K562 (cell line): ENCODE data around the gene DCAF4. TPM values are rescaled to one million over a fixed set of nuclear protein-coding genes. Genes with fewer than 3 reads are reported as not detected.

ENCODE experiments used
- ATAC-seq: fragments of 200-7000 bp; cut with Tn5 transposase; 3 replicates; pipeline ENCODE4 v1.9.1; 2020; ENCODE audit warnings: moderate library complexity
- BruUV-seq: library from RNA; stranded (reverse); fragments of 400-500 nt; replicated peaks from 2 replicates; lab custom pipeline; 2021; lab: Mats Ljungman, UMichigan
- CTCF ChIA-PET: fragments of 300-600 bp; formaldehyde crosslinking; extraction: SDS; loops from one replicate; lab custom pipeline; 2021; ENCODE audit warnings: low intra/inter-chr PET ratio; lab: Yijun Ruan, JAX
- POLR2A ChIA-PET: fragments of 300-600, 350-650 bp; sonication (Branson Sonifier 250); formaldehyde crosslinking; extraction: SDS; loops from one replicate; lab custom pipeline; 2021; ENCODE audit warnings: antibody characterized with exemption, inconsistent platforms; lab: Yijun Ruan, JAX
- DNase-seq, 4 experiments: peaks; one replicate each; pipeline versions ENCODE4 v3.0.0 to v3.0.0-alpha.2; 2011 to 2018; ENCODE audit warnings: low spot score in 3 of 4, mixed read lengths in 3 of 4; ENCODE audit errors: extremely low read depth in 1 of 4
- FAIRE-seq: peaks from 2 replicates; lab custom pipeline; 2011; peaks lifted over from hg19 to GRCh38; lab: Jason Lieb, UNC
- H2AFZ ChIP-seq: 2 replicates; pipeline ENCODE4 v1.6.0; 2011; ENCODE audit warnings: low read depth, low read length, control low read depth, inconsistent platforms
- H3K27ac ChIP-seq: fragments of 200-600 bp; 3 replicates; pipeline ENCODE4 v1.8.0; 2011; ENCODE audit warnings: low read depth, mild to moderate bottlenecking, control low read depth, inconsistent platforms, low read length, moderate library complexity, mixed read lengths; ENCODE audit errors: extremely low read depth
- H3K27me3 ChIP-seq, 2 experiments: fragments of 300-600 bp in 1 of 2; 2 replicates in 1 of 2; 3 replicates in 1 of 2; pipeline versions ENCODE4 v1.6.0 to v1.8.0; 2011; ENCODE audit warnings: inconsistent platforms in 2 of 2, low read length in 2 of 2, mild to moderate bottlenecking in 1 of 2, mixed read lengths in 1 of 2, moderate library complexity in 1 of 2; ENCODE audit not compliant: control insufficient read depth in 2 of 2, insufficient read depth in 2 of 2
- H3K36me3 ChIP-seq: fragments of 300-600 bp; 3 replicates; pipeline ENCODE4 v1.8.0; 2011; ENCODE audit warnings: mild to moderate bottlenecking, low read length, inconsistent platforms; ENCODE audit not compliant: control insufficient read depth, insufficient read depth
- H3K4me1 ChIP-seq, 2 experiments: fragments of 200-600 bp in 1 of 2; replicated peaks in 1 of 2; 2 replicates in 1 of 2; 3 replicates in 1 of 2; pipeline versions ENCODE4 v1.5.1 to v1.8.0; 2011; ENCODE audit warnings: inconsistent platforms in 2 of 2, low read length in 2 of 2, mild to moderate bottlenecking in 1 of 2, mixed read lengths in 1 of 2, moderate library complexity in 1 of 2; ENCODE audit not compliant: control insufficient read depth in 2 of 2, insufficient read depth in 2 of 2
- H3K4me2 ChIP-seq: 2 replicates; pipeline ENCODE4 v1.6.1; 2011; ENCODE audit warnings: low read length, control low read depth, inconsistent platforms, mixed read lengths; ENCODE audit not compliant: insufficient read depth
- H3K4me3 ChIP-seq: fragments of 200-600 bp; sonication (generic), shearing (Covaris generic); 2 replicates; pipeline ENCODE4 v1.5.1; 2016; ENCODE audit warnings: control low read depth, inconsistent platforms
- H3K79me2 ChIP-seq: fragments of 200-600 bp; 3 replicates; pipeline ENCODE4 v1.8.0; 2011; ENCODE audit warnings: low read length, inconsistent platforms; ENCODE audit not compliant: control insufficient read depth, insufficient read depth
- H3K9ac ChIP-seq, 2 experiments: 2 replicates each; pipeline versions ENCODE4 v1.6.0 to v1.6.1; 2011; ENCODE audit warnings: low read depth in 2 of 2, low read length in 2 of 2, control low read depth in 1 of 2, inconsistent platforms in 1 of 2, mild to moderate bottlenecking in 1 of 2, mixed read lengths in 1 of 2; ENCODE audit not compliant: insufficient read depth in 1 of 2
- H3K9me1 ChIP-seq: one replicate; pipeline ENCODE4 v1.6.0; 2011; ENCODE audit warnings: inconsistent platforms, mild to moderate bottlenecking, low read length, moderate library complexity; ENCODE audit not compliant: control insufficient read depth, insufficient read depth
- H3K9me3 ChIP-seq: replicated peaks from 2 replicates; pipeline ENCODE4 v1.5.1; 2011; ENCODE audit warnings: low read depth, low read length, inconsistent platforms; ENCODE audit not compliant: control insufficient read depth, insufficient read depth
- H4K20me1 ChIP-seq: replicated peaks from 2 replicates; pipeline ENCODE4 v1.6.1; 2011; ENCODE audit warnings: low read length, inconsistent platforms, mixed read lengths; ENCODE audit not compliant: control insufficient read depth, insufficient read depth
- GTF2A2 ChIP-seq: IDR thresholded peaks from 2 replicates; pipeline ENCODE4 v1.6.1; 2016; ENCODE audit warnings: mild to moderate bottlenecking, missing genetic modification characterization, missing compliant biosample characterization
- MNT ChIP-seq, 2 experiments: fragments of 450-650 bp; conservative IDR thresholded peaks; 2 replicates each; pipeline ENCODE4 v1.6.1; 2017; ENCODE audit warnings: mild to moderate bottlenecking in 2 of 2, moderate library complexity in 2 of 2
- ZBTB40 ChIP-seq, 2 experiments: fragments of 450-650 bp in 1 of 2; sonication (generic) in 1 of 2; formaldehyde crosslinking in 1 of 2; IDR thresholded peaks; 2 replicates each; pipeline versions ENCODE4 v1.7.1 to v1.9.0; 2016 to 2022; ENCODE audit warnings: inconsistent platforms in 1 of 2, mild to moderate bottlenecking in 1 of 2, missing genetic modification reagents in 1 of 2
- ZNF146 ChIP-seq: IDR thresholded peaks from one replicate; pipeline ENCODE4 v1.6.1; 2018; ENCODE audit warnings: missing compliant biosample characterization; ENCODE audit not compliant: unreplicated experiment
- WGBS: fragments of 100-300 bp; shearing (Covaris generic); methylation state at CpG from one replicate; pipeline ENCODE4 v1.1.6; 2016; ENCODE audit warnings: low coverage, mixed read lengths; ENCODE audit not compliant: insufficient coverage; ENCODE audit errors: missing lambda C conversion rate; 5-methylcytosine and 5-hydroxymethylcytosine counted together
- in situ Hi-C: fragments of 300-500 bp; cut with MboI; formaldehyde crosslinking; loops from 4 replicates; pipeline ENCODE4 v1.15.0; 2018; ENCODE audit warnings: inconsistent platforms, mixed read lengths
- intact Hi-C: fragments of 100-400 bp; cut with micrococcal nuclease; formaldehyde crosslinking; loops from 2 replicates; pipeline ENCODE4 v1.14.2; 2022
- polyA plus RNA-seq, 8 experiments: library from polyadenylated mRNA; depleted of rRNA in 4 of 8; stranded (reverse) in 5 of 8; unstranded in 3 of 8; fragments of >200 nt; fragmentation: Nextera tagmentation in 2 of 8; fragmentation: Illumina TruSeq in 1 of 8; extraction: Ambion mirVana in 2 of 8; extraction: Trizol in 1 of 8; gene quantifications; 2 replicates each; pipeline versions ENCODE4 v1.2.1 to v1.2.3, GENCODE V29; 2011 to 2014; ENCODE audit warnings: inconsistent platforms in 1 of 8, missing spikeins in 1 of 8
- total RNA-seq, 7 experiments: library from RNA; depleted of rRNA in 6 of 7; stranded (reverse); fragments of >200 nt in 6 of 7; fragmentation: Illumina TruSeq in 2 of 7; extraction: Trizol in 2 of 7; gene quantifications; 2 replicates each; pipeline versions ENCODE4 v1.2.1 to v1.2.3, GENCODE V29; 2011 to 2021; ENCODE audit warnings: low replicate concordance in 1 of 7
- TF ChIP-seq, protein P1 (sequence below): fragments of 450-650 bp; IDR thresholded peaks from 2 replicates; pipeline ENCODE4 v1.6.1; 2016; ENCODE audit warnings: missing biosample characterization, missing genetic modification characterization
- TF ChIP-seq, protein P2 (sequence below), 2 experiments: IDR thresholded peaks; 2 replicates each; pipeline ENCODE4 v1.6.1; 2011; ENCODE audit warnings: borderline replicate concordance in 1 of 2, control low read depth in 1 of 2, low read depth in 1 of 2, low read length in 1 of 2, mild to moderate bottlenecking in 1 of 2, mixed read lengths in 1 of 2, moderate library complexity in 1 of 2; ENCODE audit not compliant: insufficient read depth in 1 of 2, insufficient read length in 1 of 2, poor library complexity in 1 of 2, severe bottlenecking in 1 of 2; ENCODE audit errors: extremely low read depth in 1 of 2

DCAF4 gene
- total and polyA plus RNA-seq, 9 of the 15 experiments (the other 6 are each of a cell fraction or from before 2014, with no cell fraction given), result 2.7 to 49.2 (median 22.9) TPM

DNA sequence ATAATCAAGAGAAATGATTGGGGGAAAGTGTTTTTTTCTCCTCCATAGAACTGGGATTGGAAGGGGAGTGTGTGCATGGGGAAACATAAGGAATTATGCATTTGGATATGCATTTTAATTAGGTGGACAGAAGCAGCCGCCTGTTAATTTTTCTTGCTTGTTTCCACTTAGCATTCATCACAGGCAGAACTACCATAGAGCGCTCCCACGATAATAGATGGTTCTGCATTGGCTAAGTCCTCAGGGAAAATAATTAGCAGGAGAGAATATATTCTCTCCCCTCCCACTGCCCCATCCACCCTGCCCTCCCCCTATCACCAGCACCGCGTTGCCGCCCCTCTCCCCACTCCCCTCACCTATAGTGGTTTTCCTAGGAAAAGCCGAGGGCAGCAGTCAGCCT lies 43.8 kb upstream of the DCAF4 start:
- no peaks in the 10 kb centered on the region for H3K36me3 ChIP-seq
- peaks cover 0 to 6% of the 10 kb centered on the region in 2 experiments; a peak in 3 of 5 replicates for H3K4me1 ChIP-seq
- no peak for FAIRE-seq
- no peak overlapping the region for H3K4me2 ChIP-seq
- 71% methylated on average over 4 of the region's 7 CpGs for WGBS
- no peak overlapping the region for H3K4me3 ChIP-seq
- H3K27me3 ChIP-seq, result no peaks in the 10 kb centered on the region
- no peak for DNase-seq
- intact Hi-C loops, result no loop called here
- H3K27ac ChIP-seq, result no peak overlapping the region
- TF ChIP-seq MNT (conservative IDR thresholded peaks at IDR 0.05), result no peak
- TF ChIP-seq, protein P1, sequence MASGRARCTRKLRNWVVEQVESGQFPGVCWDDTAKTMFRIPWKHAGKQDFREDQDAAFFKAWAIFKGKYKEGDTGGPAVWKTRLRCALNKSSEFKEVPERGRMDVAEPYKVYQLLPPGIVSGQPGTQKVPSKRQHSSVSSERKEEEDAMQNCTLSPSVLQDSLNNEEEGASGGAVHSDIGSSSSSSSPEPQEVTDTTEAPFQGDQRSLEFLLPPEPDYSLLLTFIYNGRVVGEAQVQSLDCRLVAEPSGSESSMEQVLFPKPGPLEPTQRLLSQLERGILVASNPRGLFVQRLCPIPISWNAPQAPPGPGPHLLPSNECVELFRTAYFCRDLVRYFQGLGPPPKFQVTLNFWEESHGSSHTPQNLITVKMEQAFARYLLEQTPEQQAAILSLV (tag), result no peak
- no peak for TF ChIP-seq GTF2A2 (tag)
- no peak for TF ChIP-seq ZNF146 (CRISPR knock-in tag)
- TF ChIP-seq, protein P2, sequence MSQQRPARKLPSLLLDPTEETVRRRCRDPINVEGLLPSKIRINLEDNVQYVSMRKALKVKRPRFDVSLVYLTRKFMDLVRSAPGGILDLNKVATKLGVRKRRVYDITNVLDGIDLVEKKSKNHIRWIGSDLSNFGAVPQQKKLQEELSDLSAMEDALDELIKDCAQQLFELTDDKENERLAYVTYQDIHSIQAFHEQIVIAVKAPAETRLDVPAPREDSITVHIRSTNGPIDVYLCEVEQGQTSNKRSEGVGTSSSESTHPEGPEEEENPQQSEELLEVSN (IDR thresholded peaks at IDR 0.05; ENCODE audit: borderline replicate concordance in 1 of 2, extremely low read depth in 1 of 2, insufficient read depth in 1 of 2, insufficient read length in 1 of 2, low read depth in 1 of 2, low read length in 1 of 2, poor library complexity in 1 of 2, severe bottlenecking in 1 of 2), result no peak
- TF ChIP-seq ZBTB40 (IDR thresholded peaks at IDR 0.05), result no peak
- no peak for TF ChIP-seq ZBTB40 (CRISPR knock-in tag; IDR thresholded peaks at IDR 0.05)
- POLR2A ChIA-PET, result interaction anchor here (0.7 to 1.1 kb wide), 2 partner anchors 26 to 124 kb away, joined by 3 to 4 read pairs; no protein-coding TSS in a partner anchor
- CTCF ChIA-PET, result no interaction called here
- no TSS peak for BruUV-seq
- H2AFZ ChIP-seq, result no peak overlapping the region
- no peak overlapping the region for H3K9ac ChIP-seq
- H4K20me1 ChIP-seq, result no peaks in the 10 kb centered on the region
- no peak for ATAC-seq
- no peaks in the 10 kb centered on the region for H3K9me1 ChIP-seq
- in situ Hi-C loops, result no loop called here
- H3K79me2 ChIP-seq, result no peaks in the 10 kb centered on the region
- H3K9me3 ChIP-seq, result no peaks in the 10 kb centered on the region
